NCI-H82 (cell line): ENCODE measurements around the gene ABHD15.
A peak's percentile ranks its signal among the peaks of the same experiment; 100 is the strongest.

ENCODE experiments used
- DNase-seq: peaks from one replicate; lab custom pipeline; 2025; lab: John Stamatoyannopoulos, UW

Gene ABHD15

DNA sequence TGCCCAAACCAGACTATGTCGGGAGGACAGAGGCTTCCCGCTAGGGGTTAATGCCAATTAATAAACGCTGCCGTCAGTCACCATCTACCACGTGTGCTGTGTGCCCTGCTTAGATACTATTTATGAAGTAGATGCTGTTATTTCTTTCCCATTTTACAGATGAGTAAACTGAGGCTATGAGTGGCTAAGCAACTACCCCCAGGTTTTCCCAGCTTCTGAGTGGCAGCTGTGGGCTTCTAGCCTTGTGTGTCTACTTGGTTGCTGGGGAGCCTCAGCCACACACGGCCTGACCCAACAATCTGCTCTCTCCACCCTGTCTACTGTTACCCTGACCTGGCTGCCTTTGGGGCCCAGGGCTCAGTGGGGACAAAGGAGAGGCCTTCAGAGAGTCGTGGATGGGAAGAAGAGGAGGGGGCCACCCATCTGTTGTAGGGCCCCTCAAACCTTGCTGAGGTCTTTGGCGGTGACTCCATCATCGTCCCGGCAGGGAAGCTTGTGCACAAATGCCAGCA, 15.5 kb upstream of the ABHD15 start:
- no peak for DNase-seq

DNA sequence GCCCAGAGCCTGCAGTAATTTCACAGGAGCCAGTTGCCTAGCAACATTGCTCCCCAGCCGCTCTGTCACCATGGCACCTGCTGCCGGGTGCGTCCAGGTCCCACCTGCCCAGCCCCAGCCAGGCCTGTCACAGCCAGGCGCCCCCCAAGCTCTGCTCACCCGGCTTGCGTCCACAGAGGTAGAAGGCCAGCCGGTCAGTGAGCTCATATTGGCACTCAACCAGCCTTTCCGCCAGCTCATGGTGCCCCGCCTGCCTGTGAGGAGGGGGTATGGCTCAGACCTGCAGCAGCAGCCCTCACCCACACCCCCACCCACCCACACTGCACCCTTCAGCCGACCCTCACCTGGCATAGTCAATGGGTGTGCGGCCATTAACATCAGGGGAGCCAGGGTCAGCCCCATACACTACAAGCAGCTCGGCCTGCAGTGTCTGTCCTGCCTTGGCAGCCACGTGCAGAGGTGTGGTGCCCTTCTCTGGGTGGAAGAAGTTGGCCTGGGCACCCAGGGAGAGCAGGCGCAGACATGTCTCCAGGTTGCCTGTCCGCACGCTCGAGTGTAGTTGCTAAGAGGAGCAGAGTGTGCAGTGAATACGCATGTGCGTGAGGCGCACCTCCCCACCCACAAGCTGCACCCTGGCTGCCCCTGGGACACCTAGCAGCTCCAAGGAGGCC, 14.9 kb upstream of the ABHD15 start:
- DNase-seq = no peak

DNA sequence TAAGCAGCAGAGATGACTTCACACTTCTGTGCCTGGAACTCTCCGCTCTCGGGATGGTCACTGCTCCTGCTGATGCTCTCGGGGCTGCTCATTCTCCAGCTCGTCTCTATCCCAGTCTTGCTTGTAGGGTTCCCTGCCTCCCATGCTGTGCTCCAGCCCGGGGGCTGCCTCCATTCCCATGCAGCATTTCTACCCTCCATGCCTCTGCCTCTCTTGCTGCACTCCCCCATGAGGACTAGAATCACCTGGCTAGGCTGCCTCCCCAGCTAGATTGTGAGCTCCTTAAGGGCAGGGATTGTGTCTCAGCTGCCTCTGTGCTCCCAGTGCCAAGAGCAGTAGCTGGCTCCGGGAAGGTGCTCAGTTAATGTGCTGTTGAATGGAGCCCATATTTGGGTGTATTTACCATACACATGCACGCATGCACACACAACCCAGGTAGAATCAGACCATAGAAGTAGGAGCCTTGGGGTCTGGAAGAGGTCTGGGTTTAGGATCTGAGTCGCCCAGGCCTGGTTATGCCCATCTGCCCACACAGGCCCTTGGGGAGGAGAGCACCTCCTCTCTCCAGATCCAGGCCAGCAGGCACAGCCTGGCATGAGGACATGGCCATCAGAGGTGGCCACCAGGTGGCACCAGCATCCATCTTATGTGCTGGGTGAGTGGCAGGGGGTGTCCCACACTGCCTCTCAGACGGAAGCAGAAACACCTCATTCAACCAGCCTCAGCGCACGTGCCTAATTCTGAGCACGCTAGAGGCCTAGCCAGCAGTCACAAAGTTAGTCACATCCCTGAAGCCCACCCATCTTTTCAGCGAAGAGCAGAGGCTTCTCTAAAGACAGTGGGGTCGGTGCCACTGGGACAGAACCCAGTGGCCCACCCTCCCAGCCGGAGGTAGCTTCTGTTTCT, 13.3 kb upstream of the ABHD15 start:
- DNase-seq = peak; percentile 93

DNA sequence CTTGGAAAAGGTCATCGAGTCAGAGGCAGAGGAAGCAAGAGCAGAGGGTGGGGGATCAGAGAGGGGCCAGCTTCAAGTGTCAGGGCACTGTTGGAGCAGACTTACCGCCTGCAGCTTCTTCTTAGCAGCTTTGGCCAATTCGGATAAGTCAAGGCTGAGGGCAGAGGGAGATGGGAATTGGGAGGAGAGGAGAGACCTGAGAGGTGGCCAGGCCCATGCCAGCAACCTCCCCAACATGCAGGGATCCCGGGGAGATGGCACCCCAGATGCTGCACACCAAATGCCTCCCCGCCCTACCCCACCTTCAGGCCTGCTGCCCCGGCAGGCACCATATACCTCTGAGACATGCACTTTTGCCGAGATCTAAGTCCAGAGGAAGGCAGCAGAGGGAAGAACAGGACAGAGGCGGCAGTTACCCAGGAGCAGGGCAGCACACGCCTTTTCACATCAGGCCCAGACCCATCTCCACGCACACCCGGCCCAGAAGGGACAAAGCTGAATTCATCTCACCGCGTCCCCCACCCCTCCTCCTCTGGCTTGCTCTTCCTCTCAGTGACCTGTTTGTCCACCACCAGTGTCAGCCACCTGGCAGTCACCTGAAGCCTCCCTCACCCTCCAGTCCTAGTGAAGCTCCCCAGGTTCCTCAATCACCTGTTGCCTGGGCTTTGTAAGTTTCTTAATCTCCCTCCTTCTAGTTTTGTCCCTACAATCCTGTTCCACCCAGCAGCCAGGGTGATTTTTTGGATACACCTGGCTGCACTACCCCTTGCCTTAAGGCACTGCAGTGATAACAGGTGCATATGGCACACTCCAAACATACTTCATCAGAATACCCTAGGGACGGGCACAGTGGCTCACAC, 12.0 kb upstream of the ABHD15 start:
- no peak for DNase-seq

DNA sequence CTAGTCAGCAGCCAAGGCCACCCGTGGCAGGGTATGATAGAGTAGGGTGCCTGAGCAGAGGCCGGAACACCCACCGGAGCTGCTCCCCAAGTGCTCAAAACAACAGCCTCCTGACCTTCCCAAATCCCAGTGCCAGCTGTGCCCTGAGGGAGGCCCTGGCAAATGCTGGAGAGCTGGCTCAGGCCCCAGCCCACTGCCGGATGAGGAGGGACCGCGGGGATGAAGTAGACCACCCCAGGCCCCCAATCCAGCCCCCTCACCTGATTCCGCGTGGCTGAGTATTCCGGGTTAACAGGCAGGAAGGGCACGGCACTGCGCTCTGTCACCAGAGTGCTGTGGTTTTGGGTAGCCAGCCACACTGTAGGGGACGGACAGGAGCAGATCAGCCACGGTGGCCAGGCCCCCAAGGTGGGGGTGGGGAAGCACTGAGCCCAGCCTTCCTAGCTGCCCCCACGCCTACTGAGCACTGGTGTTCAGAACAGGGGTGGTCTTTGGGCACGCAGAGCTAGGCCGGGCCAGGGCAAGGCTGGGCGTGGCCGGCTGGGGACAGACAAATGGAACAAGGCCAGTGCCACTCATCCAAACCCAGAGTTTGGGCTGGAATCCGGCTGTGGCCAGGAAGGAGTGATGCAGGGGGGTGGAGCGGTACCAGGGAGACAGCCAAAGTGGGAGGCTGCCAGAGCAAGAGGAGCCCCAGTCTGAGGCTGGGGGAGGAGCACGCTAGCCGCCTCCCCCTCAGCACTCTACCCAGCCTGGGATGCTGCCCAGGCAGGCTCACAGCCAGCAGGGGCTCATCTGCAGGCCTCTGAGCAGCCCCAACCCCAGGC, 10.8 kb upstream of the ABHD15 start:
- DNase-seq = no peak

DNA sequence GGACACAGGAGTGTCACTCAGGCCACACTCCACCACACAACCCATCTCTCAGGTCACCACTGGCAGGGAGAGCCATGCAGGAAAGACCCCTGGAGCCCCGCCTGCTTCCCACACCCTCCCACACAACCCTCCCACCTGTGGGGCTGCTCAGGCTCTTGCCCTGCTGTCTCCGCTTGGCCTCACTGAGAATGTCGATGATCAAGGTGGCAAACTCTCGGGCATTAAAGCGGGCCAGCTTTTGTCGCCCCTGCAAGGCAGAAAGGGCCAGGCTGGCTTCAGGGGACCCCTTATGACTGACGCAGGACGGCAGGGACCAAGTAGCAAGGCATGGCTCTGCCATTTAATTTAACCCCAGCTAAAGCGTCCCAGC, 10.1 kb upstream of the ABHD15 start:
- no peak for DNase-seq

DNA sequence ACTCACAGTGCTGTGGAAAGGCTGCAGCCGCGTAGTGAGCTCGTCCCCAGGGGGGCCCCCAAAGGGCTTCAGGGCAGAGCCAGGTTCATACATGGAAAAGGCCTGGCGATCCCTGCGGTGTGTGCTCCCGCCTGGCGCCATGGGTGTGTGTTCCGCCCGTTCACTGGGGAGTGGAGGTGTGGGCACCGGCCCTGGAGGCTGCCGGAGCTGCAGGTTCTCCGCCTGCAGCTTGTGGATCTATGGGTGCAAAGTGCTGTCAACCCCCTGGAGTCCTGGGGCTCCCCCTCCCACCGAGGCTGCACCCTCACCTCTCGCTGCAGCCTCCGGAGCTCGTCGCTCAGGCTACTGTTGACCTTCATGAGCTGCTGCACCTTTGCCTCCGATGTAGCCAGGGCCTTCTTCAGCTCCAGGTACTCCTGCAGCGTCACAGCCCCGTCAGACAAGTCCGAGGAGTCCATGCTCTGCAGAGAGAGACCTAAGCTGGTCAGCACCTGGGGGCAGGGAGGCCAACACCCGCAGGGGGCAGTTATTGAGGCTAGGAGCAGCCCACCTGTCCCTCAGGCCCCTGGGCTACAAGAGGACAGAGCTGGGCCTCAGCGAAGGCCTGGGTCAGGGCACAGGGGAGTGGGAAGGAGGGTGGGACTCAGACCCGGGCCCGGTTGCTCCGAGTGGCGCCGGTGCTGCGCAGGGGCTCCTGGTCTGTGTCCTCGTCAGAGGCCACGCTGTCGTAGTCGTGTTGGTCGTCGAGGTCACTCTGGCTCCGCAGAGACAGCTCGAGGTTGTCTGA, 9.6 kb upstream of the ABHD15 start:
- DNase-seq = no peak

DNA sequence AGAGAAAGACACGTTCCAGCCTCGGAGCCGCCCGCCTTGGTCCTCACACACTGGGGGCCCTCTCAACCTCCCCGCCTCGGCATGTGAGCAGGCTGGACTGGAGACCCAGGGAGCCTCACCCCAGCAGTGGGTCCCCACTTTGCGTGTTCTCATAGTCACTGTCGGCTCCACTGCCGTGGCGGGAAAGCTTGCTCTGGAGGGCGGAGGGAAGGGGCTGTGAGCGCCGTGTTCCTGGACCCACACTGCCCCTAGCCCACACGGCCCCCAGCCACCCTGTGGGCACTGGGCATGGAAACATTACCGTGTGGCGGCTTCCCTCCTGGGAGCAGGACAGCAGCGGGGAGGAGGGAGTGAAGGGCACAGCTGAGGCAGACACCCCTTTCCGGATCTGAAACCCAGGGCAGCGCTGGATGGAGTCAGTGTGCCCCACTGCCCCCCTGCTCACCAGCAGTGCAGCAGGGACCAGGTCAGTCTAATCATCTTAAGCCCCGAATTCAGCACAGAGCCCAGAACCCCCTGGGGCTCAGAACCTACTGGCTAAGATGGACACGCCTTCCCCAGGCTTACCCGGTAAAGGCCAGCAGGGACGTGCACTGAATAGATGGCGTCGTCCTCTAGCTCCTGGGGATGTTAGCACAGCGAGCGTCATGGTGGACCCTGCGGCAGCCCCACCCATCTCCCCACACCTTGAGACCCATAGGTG, 8.8 kb upstream of the ABHD15 start:
- DNase-seq = no peak

DNA sequence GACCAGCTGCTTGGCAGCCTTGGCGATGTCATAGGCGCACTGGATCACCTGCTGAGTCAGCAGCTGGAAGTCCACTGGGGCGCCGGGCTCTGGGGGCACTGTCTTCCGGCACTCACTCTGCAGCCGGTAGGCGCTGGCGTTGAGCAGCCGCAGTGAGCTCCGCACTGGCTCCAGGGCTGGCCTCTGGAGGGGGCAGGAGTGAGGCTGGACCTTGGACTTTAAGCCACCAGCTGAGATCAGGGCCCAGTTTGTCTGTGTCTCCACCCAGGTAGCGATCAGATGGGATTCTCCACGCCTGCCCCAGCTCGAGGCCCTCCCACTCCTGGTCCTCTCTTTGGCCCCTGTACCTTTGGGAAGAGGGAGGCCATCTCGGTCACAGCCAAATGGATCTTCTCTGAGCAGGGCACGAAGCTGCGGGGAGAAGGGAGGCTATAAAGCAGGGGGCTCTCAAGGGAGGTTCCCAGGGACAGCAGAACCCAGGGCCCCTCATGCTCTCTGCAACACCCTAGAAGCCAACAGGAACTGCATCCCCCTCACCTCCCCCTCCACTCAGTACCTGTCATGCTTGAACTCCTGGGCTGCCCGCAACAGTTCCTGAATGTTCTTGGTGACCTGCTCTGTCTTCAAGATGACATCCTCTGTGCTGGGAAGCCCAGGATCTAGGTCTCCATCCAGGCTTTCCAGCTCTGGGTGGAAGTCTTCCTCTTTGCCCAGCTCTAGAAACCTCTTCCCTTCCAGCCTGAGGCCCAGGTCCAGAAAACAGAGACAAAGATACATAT, 8.1 kb upstream of the ABHD15 start:
- DNase-seq = no peak

DNA sequence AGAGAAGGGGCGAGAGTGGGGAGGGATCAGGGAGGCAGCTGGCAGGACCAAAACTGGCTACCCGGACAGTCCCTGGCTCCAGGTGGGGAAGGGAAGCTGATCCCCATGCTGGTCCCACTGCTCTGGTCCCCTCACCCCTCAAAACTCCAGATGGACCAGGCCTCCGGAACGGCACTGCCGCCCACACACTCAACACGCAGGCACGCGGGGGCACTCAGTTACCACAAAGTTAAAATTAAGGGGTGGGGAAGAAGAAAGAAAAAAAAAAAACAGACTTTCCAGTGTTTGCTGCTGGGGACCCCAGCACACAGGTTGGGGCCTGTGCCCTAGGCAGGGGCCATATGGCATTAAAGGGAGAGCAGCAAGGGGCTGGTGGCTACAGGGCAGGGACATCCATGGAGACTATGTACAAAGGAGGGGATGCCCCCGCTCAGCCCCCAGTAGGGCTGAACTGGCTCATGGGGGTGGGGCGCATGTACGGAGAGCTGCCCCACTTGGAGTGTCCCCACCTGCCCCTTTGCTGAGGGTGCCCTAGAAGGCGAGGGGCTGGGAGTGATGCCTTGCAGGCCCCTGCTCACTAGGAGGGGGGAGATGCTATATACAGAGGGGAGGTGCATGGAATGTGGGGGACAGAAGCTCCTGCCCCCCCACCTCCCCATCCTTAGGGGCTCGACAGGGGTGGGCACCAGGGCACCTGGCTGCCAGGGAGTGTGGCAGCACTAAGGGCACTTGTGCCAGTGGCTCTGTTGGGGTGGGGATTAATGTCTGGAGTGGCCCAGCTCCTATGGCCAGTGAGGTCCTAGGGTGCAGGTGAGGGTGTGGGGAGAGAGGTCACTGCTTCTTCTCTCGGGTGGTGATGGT, 7.3 kb upstream of the ABHD15 start:
- no peak for DNase-seq

DNA sequence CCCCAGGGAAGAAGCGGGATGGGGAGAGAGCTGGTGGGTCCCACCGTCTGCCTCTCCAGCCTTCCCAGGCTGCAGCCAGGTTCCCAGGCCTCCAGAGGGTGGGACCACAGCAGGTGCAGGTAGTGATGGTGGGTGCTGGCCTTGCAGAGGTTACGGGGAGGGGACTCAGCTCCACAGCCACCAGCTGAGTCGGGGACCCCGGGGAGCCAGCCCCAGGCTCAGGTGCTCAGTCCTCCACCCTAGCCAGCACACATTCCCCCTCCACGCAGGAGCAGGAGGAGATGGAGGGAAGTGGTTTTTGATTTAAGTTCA, 6.7 kb upstream of the ABHD15 start:
- DNase-seq = no peak

DNA sequence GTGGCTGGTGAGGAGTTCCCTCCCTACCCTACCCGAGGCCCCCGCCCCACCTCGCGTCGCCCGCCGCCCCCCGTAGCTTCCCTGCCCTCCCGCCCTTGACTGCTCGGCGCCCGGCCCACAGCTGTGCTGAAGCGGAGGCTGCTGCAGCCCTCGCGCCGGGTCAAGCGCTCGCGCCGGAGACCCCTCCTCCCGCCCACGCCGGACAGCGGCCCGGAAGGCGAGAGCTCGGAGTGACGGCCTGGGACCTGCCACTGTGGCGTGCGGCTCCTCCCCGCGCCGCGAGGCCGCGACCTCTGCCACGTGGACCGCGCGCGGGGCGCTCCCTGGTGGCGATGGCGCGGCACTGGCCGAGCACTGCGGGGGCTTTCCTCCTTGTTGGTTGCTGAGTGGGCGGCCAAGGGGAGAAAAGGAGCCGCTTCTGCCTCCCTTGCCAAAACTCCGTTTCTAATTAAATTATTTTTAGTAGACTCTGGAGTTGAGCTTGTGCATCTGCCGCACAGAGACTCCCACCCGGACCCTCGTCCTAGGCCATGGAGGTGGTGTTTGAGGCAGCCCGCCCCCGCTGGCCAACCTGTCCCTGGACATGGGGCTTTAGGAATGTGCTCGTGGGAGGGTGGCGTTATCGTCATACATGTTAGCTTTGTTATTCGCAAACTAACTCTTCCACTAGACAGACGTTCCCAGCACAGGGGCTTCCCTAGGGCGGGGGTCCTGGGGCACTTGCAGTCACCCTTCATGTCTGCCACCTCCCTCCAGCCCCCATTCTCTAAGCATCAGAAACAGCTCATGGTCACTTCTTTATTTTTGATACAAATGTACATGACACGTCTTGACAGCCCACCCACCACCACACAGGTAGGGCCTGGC, 6.1 kb upstream of the ABHD15 start:
- peak; percentile 61 for DNase-seq

DNA sequence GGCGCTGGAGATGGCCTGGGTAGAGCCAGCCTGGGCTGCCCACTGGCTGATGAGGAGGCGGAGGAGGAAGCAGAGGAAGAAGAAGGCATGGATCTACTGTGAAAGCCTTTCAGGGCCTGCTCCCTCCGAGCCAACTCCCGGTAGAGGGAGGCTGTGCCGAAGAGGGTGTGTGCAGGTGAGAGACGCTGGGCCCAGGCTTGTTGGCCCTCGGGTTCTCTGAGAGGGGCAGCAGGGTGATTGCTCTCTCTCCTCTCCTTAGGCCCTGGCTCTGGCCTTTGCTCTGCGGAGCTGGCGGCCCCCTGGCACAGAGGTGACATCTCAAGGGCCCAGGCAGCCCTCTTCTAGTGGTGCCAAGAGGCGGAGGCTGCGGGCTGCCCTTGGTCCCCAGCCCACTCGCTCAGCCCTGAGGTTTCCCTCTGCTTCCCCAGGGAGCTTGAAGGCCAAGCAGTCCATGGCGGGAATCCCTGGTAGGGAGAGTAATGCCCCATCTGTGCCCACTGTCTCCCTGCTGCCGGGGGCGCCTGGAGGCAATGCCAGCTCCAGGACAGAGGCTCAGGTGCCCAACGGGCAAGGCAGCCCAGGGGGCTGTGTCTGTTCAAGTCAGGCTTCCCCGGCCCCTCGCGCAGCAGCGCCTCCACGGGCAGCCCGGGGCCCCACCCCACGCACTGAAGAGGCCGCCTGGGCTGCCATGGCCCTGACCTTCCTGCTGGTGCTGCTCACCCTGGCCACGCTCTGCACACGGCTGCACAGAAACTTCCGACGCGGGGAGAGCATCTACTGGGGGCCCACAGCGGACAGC, 5.2 kb upstream of the ABHD15 start:
- no peak for DNase-seq

DNA sequence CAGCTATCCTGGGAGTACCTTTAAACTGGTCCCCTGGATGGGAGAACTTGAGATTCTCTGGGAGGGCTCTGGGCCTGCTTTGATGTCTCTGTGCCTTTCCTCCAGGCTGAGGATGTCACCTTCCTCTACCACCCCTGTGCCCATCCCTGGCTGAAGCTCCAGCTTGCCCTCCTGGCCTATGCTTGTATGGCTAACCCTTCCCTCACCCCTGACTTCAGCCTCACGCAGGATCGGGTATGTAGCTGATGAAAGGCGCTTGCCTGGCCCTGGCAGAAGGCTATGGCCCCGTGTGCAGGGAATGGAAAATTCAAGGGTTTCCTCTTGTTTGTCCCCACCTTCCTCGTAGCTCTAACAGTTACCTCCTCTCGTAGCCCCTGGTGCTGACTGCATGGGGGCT, 4.6 kb upstream of the ABHD15 start:
- DNase-seq = no peak

DNA sequence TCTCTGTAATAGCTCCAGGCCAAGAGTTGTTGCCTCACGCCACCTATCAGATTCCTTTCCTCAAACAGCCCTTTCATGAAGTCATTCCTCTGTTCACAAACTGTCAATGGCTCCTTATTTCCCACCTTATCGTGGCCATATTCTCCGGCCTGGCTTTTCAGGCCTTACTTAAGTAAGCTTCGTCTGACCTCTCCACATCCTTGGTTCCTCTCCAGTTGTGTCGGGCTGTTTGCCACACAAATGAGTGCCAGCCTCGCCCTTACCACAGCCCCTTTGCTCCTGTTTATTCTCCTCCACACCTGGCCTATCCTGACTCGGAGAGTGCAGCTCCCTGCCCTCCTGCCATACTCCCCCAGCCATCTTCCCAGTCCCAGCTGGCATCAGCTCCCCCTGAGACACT, 3.7 kb upstream of the ABHD15 start:
- DNase-seq = no peak

DNA sequence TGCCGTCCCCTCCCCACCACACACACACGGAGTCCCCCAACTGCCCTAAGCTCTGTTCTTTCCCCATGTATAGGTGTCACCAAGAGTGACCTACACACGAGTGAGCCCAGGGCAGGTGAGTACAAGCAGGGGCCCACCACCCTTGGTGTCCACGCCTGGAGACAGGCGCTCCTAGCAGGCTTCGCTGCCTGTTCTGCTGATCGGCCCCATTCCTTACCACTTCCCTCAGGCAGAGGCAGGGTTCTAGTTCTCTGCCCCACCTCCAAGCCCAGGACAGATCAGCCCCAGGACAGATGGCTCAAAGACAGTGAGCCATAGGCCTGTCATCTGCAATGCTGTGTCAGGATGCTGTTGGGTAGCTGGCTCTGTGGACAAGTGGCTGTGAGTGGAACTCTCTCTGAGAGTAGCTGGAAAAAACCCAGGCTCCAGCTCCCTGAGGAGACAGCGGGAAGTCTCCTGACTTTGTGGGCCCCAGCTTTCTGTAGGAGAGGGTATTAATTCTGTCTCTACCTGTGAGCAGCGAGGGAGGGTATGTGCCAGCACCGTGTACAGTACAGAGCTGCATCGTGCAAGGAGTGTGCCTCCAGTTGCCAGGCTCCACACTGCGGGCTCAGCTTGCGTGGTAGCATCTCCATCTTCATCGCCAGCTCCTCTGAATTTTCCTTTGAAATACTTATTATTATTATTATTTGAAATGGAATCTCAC, 2.6 kb upstream of the ABHD15 start:
- peak; percentile 87 for DNase-seq
